Thoracic aorta endothelial cell (primary cell): ENCODE data around the gene CACNG1. TPM values are rescaled to one million over a fixed set of nuclear protein-coding genes. Genes with fewer than 3 reads are reported as not detected.

Experiments used
- total RNA-seq: library from RNA; depleted of rRNA; stranded (reverse); fragments of >200 nt; gene quantifications from 2 replicates; pipeline ENCODE4 v1.2.3, GENCODE V29; 2012

The CACNG1 gene
- total RNA-seq, result not detected in 2 replicates

DNA sequence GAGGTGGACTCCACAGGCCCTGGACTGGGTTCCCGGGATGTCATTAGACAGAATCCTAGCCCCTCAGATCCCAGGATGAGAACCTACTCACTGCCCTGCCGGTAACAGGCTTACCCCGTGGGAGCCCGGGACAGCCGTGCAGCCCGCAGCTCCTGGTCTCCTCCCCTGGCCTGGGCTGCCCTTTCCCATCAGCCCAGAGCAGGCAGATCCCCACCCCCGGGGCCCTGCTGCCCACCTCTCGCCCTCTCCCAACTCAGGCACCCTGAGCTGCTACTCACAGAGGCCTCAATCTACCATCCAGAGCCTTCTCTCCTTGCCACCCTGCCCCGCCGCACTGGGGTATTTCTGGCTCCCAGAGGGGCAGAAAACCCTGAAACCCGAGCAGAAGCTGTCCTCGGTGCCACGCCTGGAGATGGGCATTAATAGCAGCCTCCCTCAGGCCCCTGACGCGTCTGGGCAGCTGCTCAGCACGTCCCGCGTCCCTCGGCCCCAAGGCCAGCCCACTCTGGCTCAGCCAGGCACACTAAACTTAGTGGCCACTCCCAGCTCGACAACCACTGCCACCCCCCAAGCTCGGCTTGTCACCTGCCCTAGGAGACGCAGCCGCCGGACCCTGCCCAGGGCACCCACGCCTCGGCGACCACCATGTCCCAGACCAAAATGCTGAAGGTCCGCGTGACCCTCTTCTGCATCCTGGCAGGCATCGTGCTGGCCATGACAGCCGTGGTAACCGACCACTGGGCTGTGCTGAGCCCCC lies at the start of gene CACNG1:
Gene CACNG1 (plus strand): TSS at position 539 of the 757 bp plus-strand sequence. CDS start 107 bp downstream, at position 646.

Other genes with a start within 250 kb of the CACNG1 start
- not detected in 2 replicates for gene CACNG5, start 209.4 kb upstream of the CACNG1 start, total RNA-seq
- not detected in 2 replicates for gene CACNG4, start 79.8 kb upstream of the CACNG1 start, total RNA-seq
- 81.3 and 95.9 TPM in 2 replicates for gene HELZ, start 200.6 kb downstream of the CACNG1 start, total RNA-seq